ENCODE measurements around the gene GSX1. TPM values are rescaled to one million over a fixed set of nuclear protein-coding genes. Genes with fewer than 3 reads are reported as not detected.

Gene GSX1
- total and polyA plus RNA-seq, 2 experiments from 2014 or later, result not detected

DNA sequence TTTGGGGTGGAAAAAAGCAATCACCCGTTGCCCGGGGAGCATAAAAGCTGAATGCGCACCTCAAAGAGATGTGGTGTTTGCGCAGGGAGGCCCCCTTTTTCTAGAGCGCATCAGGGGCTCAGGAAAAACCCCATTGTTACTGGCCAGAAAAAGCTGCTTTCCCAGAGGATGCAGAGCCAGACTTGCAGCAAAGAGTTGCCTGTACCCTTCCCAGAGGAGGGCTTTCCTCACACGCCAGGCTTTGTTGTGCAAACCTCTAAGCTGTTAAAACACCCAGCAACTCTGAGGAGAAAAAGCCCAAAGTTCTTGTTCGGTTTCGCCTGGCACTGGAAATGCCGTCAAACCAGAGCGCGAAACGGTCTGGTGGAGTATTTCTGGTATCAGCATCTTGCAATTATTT is 29.3 kb downstream of the GSX1 start:
- no peak for DNase-seq (ENCODE audit: low read depth in 1 of 2, low spot score in 1 of 2)
- no peak overlapping the region for H3K27ac ChIP-seq
- H3K9me3 ChIP-seq (ENCODE audit: low read depth), result no peaks in the 10 kb centered on the region
- TF ChIP-seq CTCF (IDR thresholded peaks at IDR 0.05; ENCODE audit: low read depth, low read length), result no peak
- H3K27me3 ChIP-seq, result peaks cover 96% of the 10 kb centered on the region
- H3K36me3 ChIP-seq, result no peaks in the 10 kb centered on the region
- no peaks in the 10 kb centered on the region for H3K4me1 ChIP-seq (ENCODE audit: low read depth)
- H3K4me3 ChIP-seq, result no peak overlapping the region

- Histone ChIP-seq H3K4me3 (no peak overlapping the region), H3K36me3 (no peaks in the 10 kb centered on the region), H3K27ac (no peak overlapping the region), H3K27me3 (peaks cover 96% of the 10 kb centered on the region), H3K9me3 (ENCODE audit: low read depth) (no peaks in the 10 kb centered on the region), H3K4me1 (ENCODE audit: low read depth) (no peaks in the 10 kb centered on the region)
- TF ChIP-seq CTCF (IDR thresholded peaks at IDR 0.05; ENCODE audit: low read depth, low read length), result no peak
- no peak for DNase-seq (ENCODE audit: low read depth in 1 of 2, low spot score in 1 of 2)
Observed at GRCh38 chr13:27822258-27822872, 30.1 kb downstream of the GSX1 start.

GRCh38 chr13:27822873-27823311 is 30.6 kb downstream of the GSX1 start:
- H3K4me3 ChIP-seq, result no peak overlapping the region
- H3K36me3 ChIP-seq, result no peaks in the 10 kb centered on the region
- H3K4me1 ChIP-seq (ENCODE audit: low read depth), result no peaks in the 10 kb centered on the region
- DNase-seq (ENCODE audit: low read depth in 1 of 2, low spot score in 1 of 2), result peak in 1 of 2 donors; percentile 13
- no peak overlapping the region for H3K27ac ChIP-seq
- peaks cover 96% of the 10 kb centered on the region for H3K27me3 ChIP-seq
- TF ChIP-seq CTCF (IDR thresholded peaks at IDR 0.05; ENCODE audit: low read depth, low read length), result no peak
- H3K9me3 ChIP-seq (ENCODE audit: low read depth), result no peaks in the 10 kb centered on the region

- H3K4me3 ChIP-seq, result no peak overlapping the region
- no peak for TF ChIP-seq CTCF (IDR thresholded peaks at IDR 0.05; ENCODE audit: low read depth, low read length)
- no peaks in the 10 kb centered on the region for H3K4me1 ChIP-seq (ENCODE audit: low read depth)
- H3K27me3 ChIP-seq, result peaks cover 96% of the 10 kb centered on the region
- no peak overlapping the region for H3K27ac ChIP-seq
- H3K36me3 ChIP-seq, result no peaks in the 10 kb centered on the region
- H3K9me3 ChIP-seq (ENCODE audit: low read depth), result no peaks in the 10 kb centered on the region
- no peak for DNase-seq (ENCODE audit: low read depth in 1 of 2, low spot score in 1 of 2)
Observed at GRCh38 chr13:27824121-27824520, 31.8 kb downstream of the GSX1 start.

DNA sequence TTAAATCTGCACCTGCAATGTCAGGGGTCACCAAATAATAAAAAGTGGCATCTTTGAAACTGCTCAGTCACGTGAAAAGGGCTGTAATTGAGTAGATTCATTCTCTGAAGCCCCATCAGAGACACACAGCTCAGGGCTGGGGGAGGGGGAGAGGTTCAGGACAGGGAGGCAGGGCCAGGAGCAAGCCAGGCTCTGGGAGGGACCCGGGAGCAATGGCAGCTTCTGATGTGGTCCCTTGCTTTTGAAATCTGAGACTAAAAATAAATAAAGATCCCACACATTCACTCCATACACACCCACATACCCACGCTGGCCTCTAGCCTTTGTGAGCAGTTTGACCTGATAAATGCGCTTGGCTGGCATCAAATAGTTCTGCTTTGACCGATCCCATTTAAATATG is 32.8 kb downstream of the GSX1 start:
- H3K27ac ChIP-seq, result no peak overlapping the region
- no peak for TF ChIP-seq CTCF (IDR thresholded peaks at IDR 0.05; ENCODE audit: low read depth, low read length)
- DNase-seq (ENCODE audit: low read depth in 1 of 2, low spot score in 1 of 2), result no peak

More for the DNA sequence above, 32.8 kb downstream of the GSX1 start:
- Histone ChIP-seq H3K36me3 (no peaks in the 10 kb centered on the region), H3K4me1 (ENCODE audit: low read depth) (no peaks in the 10 kb centered on the region), H3K9me3 (ENCODE audit: low read depth) (no peaks in the 10 kb centered on the region), H3K4me3 (no peak overlapping the region), H3K27me3 (peaks cover 96% of the 10 kb centered on the region)
